GM19239 (cell line): ENCODE measurements around the gene RAB1B.

ENCODE experiments used
- DNase-seq: peaks from one replicate; pipeline ENCODE4 v3.0.0; 2011; ENCODE audit warnings: low spot score; ENCODE audit not compliant: insufficient read length
- FAIRE-seq: peaks from 2 replicates; lab custom pipeline; 2011; peaks lifted over from hg19 to GRCh38; lab: Jason Lieb, UNC

Gene RAB1B

DNA sequence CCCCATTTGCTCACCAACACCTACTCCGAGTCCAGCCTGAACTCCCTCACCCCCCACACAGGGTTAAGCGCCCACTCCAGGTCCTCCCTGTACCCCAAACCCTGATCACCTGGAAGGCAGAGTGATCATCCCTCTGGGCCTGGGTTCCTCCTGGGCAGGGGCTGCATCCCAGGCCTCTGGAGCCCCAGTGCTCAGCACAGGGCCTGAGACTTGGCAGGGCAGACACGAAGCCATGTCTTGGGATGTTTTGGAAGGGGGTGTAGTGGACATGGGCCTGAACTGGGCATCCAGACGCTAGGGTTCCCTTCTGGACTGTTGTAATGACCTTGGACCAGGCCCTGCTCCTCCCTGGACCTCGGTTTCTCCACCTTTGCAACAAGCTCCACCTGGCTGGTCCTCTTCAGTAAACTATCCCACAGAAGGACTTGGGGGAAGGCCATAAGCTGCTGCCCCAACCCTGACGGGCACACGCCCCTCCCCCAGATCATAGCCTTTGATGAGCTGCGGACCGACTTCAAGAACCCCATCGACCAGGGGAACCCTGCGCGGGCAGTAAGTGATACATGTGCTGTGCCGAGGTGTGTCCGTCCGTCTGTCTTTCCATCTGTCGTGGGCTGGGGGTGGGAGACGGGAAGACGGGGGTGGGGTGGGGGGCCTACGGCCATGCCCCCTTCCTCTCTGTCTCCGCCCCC lies 13.5 kb downstream of the RAB1B start:
- no peak for DNase-seq
- FAIRE-seq = no peak

DNA sequence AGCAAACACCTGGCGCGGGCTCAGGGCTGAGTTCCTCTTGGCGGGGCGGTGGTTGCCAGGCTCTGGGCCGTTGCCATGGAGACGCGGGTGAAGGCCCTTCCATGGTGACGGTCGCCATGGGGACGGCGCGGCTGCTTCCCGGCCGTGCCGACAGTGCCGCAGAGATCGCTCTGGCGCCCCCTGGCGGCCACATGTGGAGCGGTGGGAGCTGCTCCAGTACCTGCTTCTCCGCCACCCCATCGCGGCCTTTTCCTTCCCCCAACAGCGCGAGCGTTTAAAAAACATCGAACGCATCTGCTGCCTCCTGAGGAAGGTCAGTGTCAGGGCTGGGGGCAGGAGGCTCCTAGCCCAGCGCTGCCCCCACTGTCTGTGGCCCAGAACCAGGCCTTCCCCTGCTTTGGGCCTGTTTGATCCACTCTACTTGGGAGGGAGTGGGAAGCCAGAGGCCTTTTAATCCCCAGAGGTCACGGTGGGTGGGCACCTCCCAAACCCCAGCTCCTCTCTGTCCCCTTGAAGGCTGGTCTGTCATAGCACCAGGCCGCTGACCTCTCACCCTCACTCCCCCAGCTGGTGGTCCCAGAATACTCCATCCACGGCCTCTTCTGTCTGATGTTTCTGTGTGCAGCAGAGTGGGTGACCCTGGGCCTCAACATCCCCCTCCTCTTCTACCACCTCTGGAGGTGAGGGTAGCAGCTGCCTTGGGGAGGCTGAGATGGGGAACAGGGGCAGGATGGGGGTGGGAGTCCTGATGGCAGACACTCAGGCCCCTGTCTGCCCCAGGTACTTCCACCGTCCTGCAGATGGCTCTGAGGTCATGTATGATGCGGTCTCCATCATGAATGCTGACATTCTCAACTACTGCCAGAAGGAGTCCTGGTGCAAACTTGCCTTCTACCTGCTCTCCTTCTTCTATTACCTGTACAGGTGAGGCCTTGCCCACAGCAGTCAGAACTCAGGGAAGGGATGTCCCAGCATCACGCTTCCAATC lies 14.3 kb downstream of the RAB1B start:
- DNase-seq (peak; percentile 99), FAIRE-seq (peak; percentile 90)

GRCh38 chr11:66283461-66284105 lies 15.1 kb downstream of the RAB1B start:
- FAIRE-seq (no peak), DNase-seq (no peak)

GRCh38 chr11:66284526-66285078 lies 16.2 kb downstream of the RAB1B start:
- DNase-seq = no peak
- FAIRE-seq = no peak

DNA sequence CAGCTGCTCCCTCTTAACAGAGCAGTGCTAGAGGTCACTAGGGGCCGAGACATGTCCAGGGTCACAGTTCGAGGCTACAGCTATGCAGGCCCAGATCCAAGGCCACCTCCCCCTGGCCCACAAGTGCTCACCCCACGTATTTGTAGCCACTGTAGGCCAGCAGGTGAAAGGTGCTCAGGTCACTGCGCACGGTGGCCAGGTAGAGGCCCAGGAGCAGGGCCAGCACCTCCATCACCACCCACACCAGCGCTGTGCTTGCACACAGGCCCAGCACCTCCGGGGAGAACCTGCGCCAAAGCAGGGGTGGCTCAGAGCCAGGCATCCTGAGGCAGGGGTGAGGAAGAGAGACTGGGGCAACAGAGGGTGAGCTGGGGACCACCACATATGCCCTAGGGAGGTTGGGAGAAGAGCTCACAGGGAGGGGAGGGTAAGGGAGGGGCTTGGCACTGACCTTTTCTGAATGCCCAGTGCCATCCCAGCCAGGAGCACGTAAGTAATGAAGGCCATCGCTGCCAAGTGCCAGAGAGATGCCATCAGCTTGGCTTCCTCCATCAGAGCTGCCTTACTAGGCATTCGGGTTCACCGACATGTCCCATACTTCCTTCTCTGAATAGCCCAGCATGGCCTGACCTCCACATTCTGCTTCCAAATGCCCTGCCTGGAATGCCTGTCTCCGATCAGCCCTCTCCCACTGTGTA lies 17.0 kb downstream of the RAB1B start:
- DNase-seq (no peak), FAIRE-seq (no peak)

DNA sequence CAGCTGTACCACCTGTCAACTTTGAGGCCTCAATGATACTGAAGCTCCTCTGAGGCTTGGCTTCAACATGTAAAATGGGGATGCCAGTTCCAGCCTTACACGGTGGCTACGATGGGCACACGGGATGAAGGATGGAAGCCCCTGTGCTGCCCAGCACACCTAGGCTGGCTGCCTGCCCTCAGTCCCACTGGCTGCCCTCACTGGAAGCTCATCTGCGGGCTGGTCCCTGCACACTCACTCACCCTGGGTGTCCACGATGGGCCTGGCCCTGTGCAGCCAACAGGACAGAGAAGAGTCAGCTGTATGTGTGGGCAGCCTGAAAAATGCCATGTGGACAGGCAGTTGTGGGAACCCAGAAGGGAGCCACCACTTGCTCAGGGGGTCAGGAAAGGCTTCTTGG lies 18.3 kb downstream of the RAB1B start:
- DNase-seq (no peak), FAIRE-seq (no peak)

- FAIRE-seq (no peak), DNase-seq (no peak)
Measured at GRCh38 chr11:66287211-66287888, 18.9 kb downstream of the RAB1B start.

DNA sequence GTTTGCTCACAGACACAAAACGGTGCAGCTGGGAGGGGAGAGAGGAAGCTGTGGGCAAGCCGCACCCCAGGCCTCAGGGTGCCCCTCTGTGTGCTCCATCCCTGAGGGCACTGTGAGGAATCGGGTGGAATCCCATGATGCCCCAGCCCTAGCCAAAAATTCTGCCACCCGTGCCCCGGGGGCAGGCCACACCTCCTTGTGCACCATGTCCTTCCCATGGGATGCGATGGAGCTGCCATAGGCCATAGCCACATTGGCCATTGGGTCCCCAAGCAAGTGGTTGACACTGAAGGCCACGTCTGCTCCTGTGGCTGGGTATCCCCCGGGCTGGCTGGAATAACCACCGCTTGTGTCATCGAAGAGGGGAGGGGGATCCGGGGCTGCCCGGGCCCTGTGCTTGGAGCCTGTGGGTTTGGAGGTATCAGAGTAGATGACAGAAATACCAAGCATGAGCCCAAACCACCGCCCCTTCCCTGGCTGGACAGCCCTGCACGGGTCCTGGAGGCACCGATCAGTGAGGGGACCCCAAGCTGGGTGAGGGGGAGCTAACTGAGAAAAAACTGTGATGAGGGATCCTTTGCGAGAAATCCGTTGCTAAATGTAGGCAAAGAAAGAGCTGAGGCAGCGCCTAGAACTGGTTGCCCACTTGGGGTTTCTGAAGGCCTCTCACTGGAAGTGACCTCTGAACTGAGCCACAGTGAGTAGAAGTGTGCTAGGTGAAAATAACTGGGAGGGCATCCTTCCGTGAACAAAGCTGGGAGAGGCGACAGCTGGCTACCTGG lies 19.6 kb downstream of the RAB1B start:
- DNase-seq (no peak), FAIRE-seq (peak; percentile 14)

GRCh38 chr11:66288671-66289547 lies 20.5 kb downstream of the RAB1B start, which contains the start of gene YIF1A:
YIF1A (minus strand) TSS chr11:66289143; CDS start chr11:66288985, 158 bp downstream.
- DNase-seq = peak; percentile 100
- FAIRE-seq = peak; percentile 99

GRCh38 chr11:66289548-66290329 lies 21.3 kb downstream of the RAB1B start:
- no peak for FAIRE-seq
- peak; percentile 96 for DNase-seq

DNA sequence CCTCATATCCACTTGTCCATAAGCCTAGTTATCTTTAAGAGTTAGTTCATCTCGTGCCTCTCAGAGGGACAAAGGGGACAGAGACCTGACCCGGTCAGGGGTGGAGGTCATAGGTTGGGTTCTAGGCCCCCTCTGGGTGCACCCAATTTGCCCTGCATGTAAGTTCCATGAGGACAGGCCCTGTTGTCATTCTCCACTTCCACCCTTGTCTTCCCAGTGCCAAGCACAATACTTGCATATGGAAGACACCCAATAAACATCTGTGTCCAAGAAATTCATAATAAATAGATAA lies 21.8 kb downstream of the RAB1B start:
- FAIRE-seq (no peak), DNase-seq (no peak)

GRCh38 chr11:66291303-66291705 lies 22.9 kb downstream of the RAB1B start:
- no peak for FAIRE-seq
- DNase-seq = no peak

GRCh38 chr11:66291706-66292542 lies 23.5 kb downstream of the RAB1B start, which contains the start of gene TMEM151A:
TMEM151A (plus strand) TSS chr11:66291894; CDS start chr11:66292014, 120 bp downstream.
- DNase-seq (no peak), FAIRE-seq (no peak)

DNA sequence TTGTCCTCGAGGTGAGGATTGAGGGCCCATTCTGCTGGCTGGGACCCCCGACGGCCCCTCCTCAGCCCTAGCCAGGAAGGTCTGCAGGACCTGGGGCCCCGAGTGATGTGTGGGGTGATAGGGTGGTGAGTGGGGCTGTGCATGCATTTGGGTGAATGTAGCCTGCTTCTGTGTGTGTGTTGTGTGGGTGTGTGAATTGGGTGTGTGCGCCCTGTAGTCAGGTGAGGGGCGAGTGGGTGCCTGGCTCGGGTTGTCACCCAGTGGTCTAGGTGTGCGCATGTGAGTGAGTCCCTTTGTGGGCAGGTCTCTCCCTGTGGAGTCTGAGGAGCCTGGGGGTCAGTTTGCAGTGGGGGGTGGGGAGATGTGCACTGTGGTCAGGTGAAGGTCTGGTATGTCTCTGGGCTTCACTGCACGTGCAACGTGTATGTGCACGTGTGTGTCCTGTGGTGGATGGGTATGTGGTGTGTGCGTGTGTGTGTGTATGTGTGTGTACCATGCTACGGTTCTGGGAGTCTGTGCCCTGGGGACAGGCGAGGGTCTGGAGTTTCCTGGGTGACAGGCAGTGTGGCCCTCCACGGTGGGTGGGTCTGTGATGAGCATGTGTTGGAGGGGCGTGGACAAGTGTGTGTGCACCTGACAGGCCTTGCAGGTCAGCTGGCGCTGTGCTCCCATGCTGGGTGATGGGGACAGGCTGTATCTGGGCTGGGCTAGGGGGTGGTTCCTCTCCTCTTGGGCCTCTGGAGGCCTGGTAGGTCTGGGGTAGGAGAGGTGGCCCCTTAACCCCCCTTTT lies 24.3 kb downstream of the RAB1B start:
- no peak for DNase-seq
- no peak for FAIRE-seq

- DNase-seq = no peak
- FAIRE-seq = no peak
Measured at GRCh38 chr11:66293352-66293751, 24.9 kb downstream of the RAB1B start.
